HepG2 (cell line): Measurements from ENCODE around the gene EXTL1. TPM values are rescaled to one million over a fixed set of nuclear protein-coding genes. Genes with fewer than 3 reads are reported as not detected.

Source experiments
- ATAC-seq: fragments of 200-7000 bp; cut with Tn5 transposase; 3 replicates; pipeline ENCODE4 v1.9.1; 2020; ENCODE audit warnings: mild to moderate bottlenecking, moderate library complexity
- BruUV-seq: library from RNA; stranded (reverse); fragments of 400-500 nt; replicated peaks from 2 replicates; lab custom pipeline; 2021; lab: Mats Ljungman, UMichigan
- CTCF ChIA-PET: fragments of 300-600 bp; formaldehyde crosslinking; extraction: SDS; loops from one replicate; lab custom pipeline; 2021; ENCODE audit warnings: low total read pairs, inconsistent platforms, low intra/inter-chr PET ratio; lab: Yijun Ruan, JAX
- POLR2A ChIA-PET: fragments of 350-600 bp; sonication (Branson Sonifier 250); formaldehyde crosslinking; loops from one replicate; lab custom pipeline; 2020; ENCODE audit warnings: antibody characterized with exemption, inconsistent platforms; lab: Yijun Ruan, JAX
- DNase-seq: peaks from one replicate; pipeline ENCODE4 v3.0.0-alpha.2; 2015; ENCODE audit warnings: low spot score
- FAIRE-seq: peaks from 3 replicates; lab custom pipeline; 2011; peaks lifted over from hg19 to GRCh38; lab: Jason Lieb, UNC
- H2AFZ ChIP-seq: one replicate; pipeline ENCODE4 v1.6.1; 2011; ENCODE audit warnings: low read length, inconsistent platforms
- H3K27ac ChIP-seq: fragments of 300-600 bp; 3 replicates; pipeline ENCODE4 v1.8.0; 2011; ENCODE audit warnings: mixed run types, mild to moderate bottlenecking, mixed read lengths, low read length, inconsistent platforms; ENCODE audit not compliant: insufficient read depth; ENCODE audit errors: extremely low read length
- H3K27me3 ChIP-seq, 2 experiments: fragments of 200-600 bp in 1 of 2; 2 replicates in 1 of 2; 3 replicates in 1 of 2; pipeline versions ENCODE4 v1.6.0 to v1.8.0; 2011; ENCODE audit warnings: low read length in 2 of 2, mild to moderate bottlenecking in 2 of 2, moderate library complexity in 2 of 2, inconsistent platforms in 1 of 2; ENCODE audit not compliant: insufficient read depth in 2 of 2, control insufficient read depth in 1 of 2
- H3K36me3 ChIP-seq, 2 experiments: fragments of 200-600 bp in 1 of 2; replicated peaks in 1 of 2; 2 replicates in 1 of 2; 3 replicates in 1 of 2; pipeline versions ENCODE4 v1.5.1 to v1.8.0; 2011; ENCODE audit warnings: low read length in 2 of 2, inconsistent platforms in 1 of 2; ENCODE audit not compliant: insufficient read depth in 2 of 2, control insufficient read depth in 1 of 2
- H3K4me1 ChIP-seq: 2 replicates; pipeline ENCODE4 v1.5.1; 2012; ENCODE audit warnings: low read length, inconsistent platforms; ENCODE audit not compliant: insufficient read depth
- H3K4me2 ChIP-seq: 2 replicates; pipeline ENCODE4 v1.6.0; 2011; ENCODE audit warnings: low read depth, low read length, inconsistent platforms
- H3K4me3 ChIP-seq, 3 experiments: fragments of 200-600 bp in 1 of 3; sonication (generic), shearing (Covaris generic) in 1 of 3; replicated peaks in 1 of 3; 2 replicates each; pipeline ENCODE4 v1.5.1; 2011 to 2016; ENCODE audit warnings: low read length in 3 of 3, inconsistent platforms in 2 of 3, low read depth in 2 of 3, mild to moderate bottlenecking in 2 of 3, control low read depth in 1 of 3, mixed read lengths in 1 of 3; ENCODE audit not compliant: insufficient read depth in 1 of 3
- H3K79me2 ChIP-seq: one replicate; pipeline ENCODE4 v1.6.1; 2011; ENCODE audit warnings: low read length, inconsistent platforms; ENCODE audit not compliant: insufficient read depth
- H3K9ac ChIP-seq: 2 replicates; pipeline ENCODE4 v1.6.0; 2011; ENCODE audit warnings: mild to moderate bottlenecking, low read depth, low read length, inconsistent platforms; ENCODE audit not compliant: insufficient read depth
- H3K9me3 ChIP-seq: 2 replicates; pipeline ENCODE4 v1.5.1; 2012; ENCODE audit warnings: mild to moderate bottlenecking, low read length
- H4K20me1 ChIP-seq: 2 replicates; pipeline ENCODE4 v1.6.0; 2011; ENCODE audit warnings: inconsistent platforms, mild to moderate bottlenecking, low read length, moderate library complexity; ENCODE audit not compliant: insufficient read depth
- FOXO1 ChIP-seq: sonication (generic); formaldehyde crosslinking; IDR thresholded peaks from 2 replicates; pipeline ENCODE4 v1.4.0; 2020; ENCODE audit warnings: missing genetic modification reagents
- FOXP1 ChIP-seq, 2 experiments: fragments of 450-650 bp in 1 of 2; IDR thresholded peaks; 2 replicates each; pipeline ENCODE4 v1.6.1; 2017 to 2018; ENCODE audit warnings: antibody characterized with exemption in 1 of 2
- HOXA5 ChIP-seq: sonication (generic); formaldehyde crosslinking; IDR thresholded peaks from 2 replicates; pipeline ENCODE4 v1.4.0; 2020; ENCODE audit warnings: missing genetic modification reagents
- KDM2A ChIP-seq: sonication (generic); formaldehyde crosslinking; IDR thresholded peaks from 2 replicates; pipeline ENCODE4 v1.4.0; 2020; ENCODE audit warnings: low read depth, missing genetic modification reagents, borderline replicate concordance
- MTA1 ChIP-seq: sonication (generic); formaldehyde crosslinking; IDR thresholded peaks from 2 replicates; pipeline ENCODE4 v1.4.0; 2020; ENCODE audit warnings: missing genetic modification reagents, mild to moderate bottlenecking, borderline replicate concordance
- NCOA5 ChIP-seq: sonication (generic); formaldehyde crosslinking; IDR thresholded peaks from 2 replicates; pipeline ENCODE4 v1.4.0; 2020; ENCODE audit warnings: missing genetic modification reagents
- PAX8 ChIP-seq: sonication (generic); formaldehyde crosslinking; IDR thresholded peaks from 2 replicates; pipeline ENCODE4 v1.8.0; 2022; ENCODE audit warnings: mild to moderate bottlenecking, missing genetic modification reagents, borderline replicate concordance
- RBM22 ChIP-seq: fragments of 200-400 bp; formaldehyde crosslinking; optimal IDR thresholded peaks from 2 replicates; pipeline ENCODE3; 2017; ENCODE audit warnings: mild to moderate bottlenecking, low read length, moderate library complexity
- SP5 ChIP-seq: IDR thresholded peaks from 2 replicates; pipeline ENCODE4 v1.6.1; 2016; ENCODE audit warnings: low read depth, borderline replicate concordance
- TBL1XR1 ChIP-seq: fragments of 150-350 bp; IDR thresholded peaks from 2 replicates; pipeline ENCODE4 v1.6.1; 2014; ENCODE audit warnings: borderline replicate concordance, low read length; ENCODE audit not compliant: partially characterized antibody
- U2AF2 ChIP-seq: fragments of 200-400 bp; formaldehyde crosslinking; IDR thresholded peaks from 2 replicates; pipeline ENCODE4 v1.6.1; 2017; ENCODE audit warnings: low read depth, mild to moderate bottlenecking, low read length
- XRCC5 ChIP-seq: fragments of 200-400 bp; formaldehyde crosslinking; optimal IDR thresholded peaks from 2 replicates; pipeline ENCODE3; 2017; ENCODE audit warnings: mild to moderate bottlenecking, low read length
- ZNF317 ChIP-seq: sonication (generic); formaldehyde crosslinking; IDR thresholded peaks from 2 replicates; pipeline ENCODE4 v1.5.0; 2020; ENCODE audit warnings: mild to moderate bottlenecking, missing genetic modification reagents
- ZNF790 ChIP-seq: sonication (generic); formaldehyde crosslinking; IDR thresholded peaks from 2 replicates; pipeline ENCODE4 v1.8.0; 2022; ENCODE audit warnings: missing genetic modification reagents, mild to moderate bottlenecking, borderline replicate concordance
- WGBS: methylation state at CpG from one replicate; pipeline ENCODE4 v1.1.6; 2017; ENCODE audit warnings: low lambda C conversion rate; 5-methylcytosine and 5-hydroxymethylcytosine counted together
- in situ Hi-C: cut with HindIII; loops from 2 replicates; pipeline ENCODE4 v1.10.0; 2017; ENCODE audit warnings: low pct_unique_long_range_greater_than_20kb; ENCODE audit not compliant: extremely low pct_ligation_motif_present
- intact Hi-C: fragments of 100-400 bp; cut with micrococcal nuclease; formaldehyde crosslinking; loops from one replicate; pipeline ENCODE4 v1.10.0; 2022; ENCODE audit not compliant: unreplicated experiment
- polyA plus RNA-seq, 8 experiments: library from polyadenylated mRNA; depleted of rRNA in 3 of 8; stranded (reverse) in 7 of 8; unstranded in 1 of 8; fragments of >200 nt; fragmentation: Illumina TruSeq in 4 of 8; extraction: Trizol in 4 of 8; gene quantifications; 2 replicates each; pipeline versions ENCODE4 v1.2.1 to v1.2.3, GENCODE V29; 2011 to 2016; ENCODE audit warnings: low read depth in 4 of 8, missing spikeins in 1 of 8, mixed read lengths in 1 of 8; ENCODE audit not compliant: insufficient read depth in 1 of 8
- total RNA-seq, 5 experiments: library from RNA; depleted of rRNA; stranded (reverse); fragments of >200 nt; fragmentation: Illumina TruSeq; extraction: Trizol; gene quantifications; 2 replicates each; pipeline ENCODE4 v1.2.3, GENCODE V29; 2016; ENCODE audit warnings: low read depth in 1 of 5
- TF ChIP-seq, protein P1 (sequence below): sonication (generic); formaldehyde crosslinking; IDR thresholded peaks from one replicate; pipeline ENCODE4 v1.5.1; 2020; ENCODE audit warnings: mild to moderate bottlenecking, missing genetic modification reagents; ENCODE audit errors: not compliant biosample characterization

Gene EXTL1
- total and polyA plus RNA-seq, 2 of the 13 experiments (the other 11 are each of a cell fraction or from before 2014, with no cell fraction given): 0.35 to 1.0 TPM

GRCh38 chr1:26031611-26032220, 10.1 kb downstream of the EXTL1 start:
- ChIA-PET POLR2A (no interaction called here), CTCF (no interaction called here)
- FAIRE-seq (no peak), ATAC-seq (no peak), DNase-seq (no peak)
- H3K4me3 ChIP-seq: no peak overlapping the region
- BruUV-seq: no TSS peak
- H3K9me3 ChIP-seq: no peaks in the 10 kb centered on the region
- no peak overlapping the region for H3K27ac ChIP-seq
- H3K79me2 ChIP-seq: no peaks in the 10 kb centered on the region
- H3K27me3 ChIP-seq: peaks cover 0 to 21% of the 10 kb centered on the region in 2 experiments; a peak in 4 of 5 replicates
- no peak overlapping the region for H2AFZ ChIP-seq
- peaks cover 62% of the 10 kb centered on the region for H3K4me1 ChIP-seq
- no peaks in the 10 kb centered on the region for H4K20me1 ChIP-seq
- H3K36me3 ChIP-seq: no peaks in the 10 kb centered on the region
- H3K4me2 ChIP-seq: no peak overlapping the region
- in situ Hi-C loops: no loop called here
- H3K9ac ChIP-seq: no peak overlapping the region
- 4% methylated on average over 3 of the region's 3 CpGs for WGBS
- intact Hi-C loops: no loop called here
- TF ChIP-seq RBM22 (no peak), HOXA5 (no peak), NCOA5 (no peak), FOXO1 (CRISPR knock-in tag) (no peak), TBL1XR1 (no peak), U2AF2 (no peak), ZNF317 (CRISPR knock-in tag) (no peak), FOXP1 (IDR thresholded peaks at IDR 0.05) (no peak), FOXP1 (CRISPR knock-in tag; IDR thresholded peaks at IDR 0.05) (no peak), SP5 (CRISPR knock-in tag) (no peak), PAX8 (CRISPR knock-in tag) (no peak), KDM2A (CRISPR knock-in tag) (no peak), MTA1 (no peak), ZNF790 (CRISPR knock-in tag) (no peak), XRCC5 (no peak)
- TF ChIP-seq, protein P1, sequence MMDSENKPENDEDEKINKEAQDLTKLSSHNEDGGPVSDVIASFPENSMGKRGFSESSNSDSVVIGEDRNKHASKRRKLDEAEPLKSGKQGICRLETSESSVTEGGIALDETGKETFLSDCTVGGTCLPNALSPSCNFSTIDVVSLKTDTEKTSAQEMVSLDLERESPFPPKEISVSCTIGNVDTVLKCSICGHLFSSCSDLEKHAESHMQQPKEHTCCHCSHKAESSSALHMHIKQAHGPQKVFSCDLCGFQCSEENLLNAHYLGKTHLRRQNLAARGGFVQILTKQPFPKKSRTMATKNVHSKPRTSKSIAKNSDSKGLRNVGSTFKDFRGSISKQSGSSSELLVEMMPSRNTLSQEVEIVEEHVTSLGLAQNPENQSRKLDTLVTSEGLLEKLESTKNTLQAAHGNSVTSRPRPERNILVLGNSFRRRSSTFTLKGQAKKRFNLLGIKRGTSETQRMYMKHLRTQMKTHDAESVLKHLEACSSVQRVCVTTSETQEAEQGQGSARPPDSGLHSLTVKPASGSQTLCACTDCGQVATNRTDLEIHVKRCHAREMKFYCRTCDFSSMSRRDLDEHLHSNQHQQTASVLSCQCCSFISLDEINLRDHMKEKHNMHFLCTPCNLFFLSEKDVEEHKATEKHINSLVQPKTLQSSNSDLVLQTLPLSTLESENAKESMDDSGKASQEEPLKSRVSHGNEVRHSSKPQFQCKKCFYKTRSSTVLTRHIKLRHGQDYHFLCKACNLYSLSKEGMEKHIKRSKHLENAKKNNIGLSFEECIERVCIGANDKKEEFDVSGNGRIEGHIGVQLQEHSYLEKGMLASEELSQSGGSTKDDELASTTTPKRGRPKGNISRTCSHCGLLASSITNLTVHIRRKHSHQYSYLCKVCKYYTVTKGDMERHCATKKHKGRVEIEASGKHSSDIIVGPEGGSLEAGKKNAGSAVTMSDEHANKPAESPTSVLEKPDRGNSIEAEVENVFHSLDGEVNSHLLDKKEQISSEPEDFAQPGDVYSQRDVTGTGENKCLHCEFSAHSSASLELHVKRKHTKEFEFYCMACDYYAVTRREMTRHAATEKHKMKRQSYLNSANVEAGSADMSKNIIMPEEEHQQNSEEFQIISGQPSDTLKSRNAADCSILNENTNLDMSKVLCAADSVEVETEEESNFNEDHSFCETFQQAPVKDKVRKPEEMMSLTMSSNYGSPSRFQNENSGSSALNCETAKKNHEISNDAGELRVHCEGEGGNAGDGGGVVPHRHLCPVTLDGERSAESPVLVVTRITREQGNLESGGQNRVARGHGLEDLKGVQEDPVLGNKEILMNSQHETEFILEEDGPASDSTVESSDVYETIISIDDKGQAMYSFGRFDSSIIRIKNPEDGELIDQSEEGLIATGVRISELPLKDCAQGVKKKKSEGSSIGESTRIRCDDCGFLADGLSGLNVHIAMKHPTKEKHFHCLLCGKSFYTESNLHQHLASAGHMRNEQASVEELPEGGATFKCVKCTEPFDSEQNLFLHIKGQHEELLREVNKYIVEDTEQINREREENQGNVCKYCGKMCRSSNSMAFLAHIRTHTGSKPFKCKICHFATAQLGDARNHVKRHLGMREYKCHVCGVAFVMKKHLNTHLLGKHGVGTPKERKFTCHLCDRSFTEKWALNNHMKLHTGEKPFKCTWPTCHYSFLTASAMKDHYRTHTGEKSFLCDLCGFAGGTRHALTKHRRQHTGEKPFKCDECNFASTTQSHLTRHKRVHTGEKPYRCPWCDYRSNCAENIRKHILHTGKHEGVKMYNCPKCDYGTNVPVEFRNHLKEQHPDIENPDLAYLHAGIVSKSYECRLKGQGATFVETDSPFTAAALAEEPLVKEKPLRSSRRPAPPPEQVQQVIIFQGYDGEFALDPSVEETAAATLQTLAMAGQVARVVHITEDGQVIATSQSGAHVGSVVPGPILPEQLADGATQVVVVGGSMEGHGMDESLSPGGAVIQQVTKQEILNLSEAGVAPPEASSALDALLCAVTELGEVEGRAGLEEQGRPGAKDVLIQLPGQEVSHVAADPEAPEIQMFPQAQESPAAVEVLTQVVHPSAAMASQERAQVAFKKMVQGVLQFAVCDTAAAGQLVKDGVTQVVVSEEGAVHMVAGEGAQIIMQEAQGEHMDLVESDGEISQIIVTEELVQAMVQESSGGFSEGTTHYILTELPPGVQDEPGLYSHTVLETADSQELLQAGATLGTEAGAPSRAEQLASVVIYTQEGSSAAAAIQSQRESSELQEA (CRISPR knock-in tag): no peak
